Parathyroid adenoma (tissue), 2 donors: Measurements from ENCODE around the gene RERE.

ENCODE experiments used
- H2AFZ ChIP-seq: fragments of 300-600 bp; sonication (generic); one replicate; pipeline ENCODE4 v1.7.0; 2017; ENCODE audit warnings: antibody characterized with exemption, mild to moderate bottlenecking
- H3K27ac ChIP-seq: fragments of 300-600 bp; sonication (generic); one replicate; pipeline ENCODE4 v1.7.0; 2017
- H3K27me3 ChIP-seq: fragments of 300-600 bp; sonication (generic); one replicate; pipeline ENCODE4 v1.7.0; 2017; ENCODE audit warnings: low read length; ENCODE audit not compliant: control insufficient read depth, insufficient read depth
- H3K36me3 ChIP-seq: fragments of 300-600 bp; sonication (generic); one replicate; pipeline ENCODE4 v1.7.0; 2017; ENCODE audit warnings: low read length; ENCODE audit not compliant: control insufficient read depth, insufficient read depth
- H3K4me1 ChIP-seq: fragments of 300-600 bp; sonication (generic); one replicate; pipeline ENCODE4 v1.7.0; 2017; ENCODE audit warnings: control low read depth
- H3K4me2 ChIP-seq: fragments of 300-600 bp; sonication (generic); one replicate; pipeline ENCODE4 v1.7.0; 2017; ENCODE audit warnings: low read length
- H3K4me3 ChIP-seq: fragments of 300-600 bp; sonication (generic); one replicate; pipeline ENCODE4 v1.7.0; 2017; ENCODE audit warnings: low read depth, low read length
- H3K79me2 ChIP-seq: fragments of 300-600 bp; sonication (generic); one replicate; pipeline ENCODE4 v1.7.0; 2017; ENCODE audit warnings: control low read depth
- H3K9ac ChIP-seq: fragments of 300-600 bp; sonication (generic); one replicate; pipeline ENCODE4 v1.7.0; 2017; ENCODE audit warnings: mild to moderate bottlenecking
- H3K9me3 ChIP-seq: fragments of 300-600 bp; sonication (generic); one replicate; pipeline ENCODE4 v1.7.0; 2017; ENCODE audit warnings: low read length; ENCODE audit not compliant: control insufficient read depth
- CTCF ChIP-seq: fragments of 300-600 bp; sonication (generic); IDR thresholded peaks from one replicate; pipeline ENCODE4 v1.7.0; 2017; ENCODE audit warnings: antibody characterized with exemption, mild to moderate bottlenecking
- donor health status: primary hyperparathyroidism.

Gene RERE

GRCh38 chr1:8552820-8553397, 264.5 kb downstream of the RERE start:
- Histone ChIP-seq H3K9ac (no peak overlapping the region), H3K27me3 (no peaks in the 10 kb centered on the region), H3K4me2 (no peak overlapping the region), H2AFZ (no peak overlapping the region), H3K36me3 (no peaks in the 10 kb centered on the region), H3K9me3 (no peaks in the 10 kb centered on the region), H3K27ac (no peak overlapping the region), H3K4me1 (no peaks in the 10 kb centered on the region), H3K79me2 (peaks cover 13% of the 10 kb centered on the region), H3K4me3 (no peak overlapping the region)
- TF ChIP-seq CTCF, result no peak

GRCh38 chr1:8551613-8552489, 265.6 kb downstream of the RERE start:
- Histone ChIP-seq H3K9me3 (no peaks in the 10 kb centered on the region), H3K4me1 (no peaks in the 10 kb centered on the region), H3K4me2 (peak overlapping the region; percentile 13), H3K9ac (no peak overlapping the region), H3K36me3 (no peaks in the 10 kb centered on the region), H3K27me3 (no peaks in the 10 kb centered on the region), H3K4me3 (no peak overlapping the region), H3K27ac (no peak overlapping the region), H3K79me2 (peaks cover 13% of the 10 kb centered on the region), H2AFZ (no peak overlapping the region)
- no peak for TF ChIP-seq CTCF

- H3K36me3 ChIP-seq, result no peaks in the 10 kb centered on the region
- no peaks in the 10 kb centered on the region for H3K4me1 ChIP-seq
- H2AFZ ChIP-seq, result no peak overlapping the region
- no peaks in the 10 kb centered on the region for H3K27me3 ChIP-seq
- H3K27ac ChIP-seq, result no peak overlapping the region
- H3K9ac ChIP-seq, result no peak overlapping the region
- no peak overlapping the region for H3K4me3 ChIP-seq
- H3K79me2 ChIP-seq, result peaks cover 13% of the 10 kb centered on the region
- H3K9me3 ChIP-seq, result no peaks in the 10 kb centered on the region
- no peak overlapping the region for H3K4me2 ChIP-seq
- no peak for TF ChIP-seq CTCF
Observed at GRCh38 chr1:8551057-8551456, 266.4 kb downstream of the RERE start.

GRCh38 chr1:8547791-8548190, 269.6 kb downstream of the RERE start:
- Histone ChIP-seq H3K27ac (no peak overlapping the region), H3K9ac (no peak overlapping the region), H3K4me1 (no peaks in the 10 kb centered on the region), H3K79me2 (peaks cover 7% of the 10 kb centered on the region), H3K4me2 (no peak overlapping the region), H3K27me3 (no peaks in the 10 kb centered on the region), H3K9me3 (no peaks in the 10 kb centered on the region), H3K4me3 (no peak overlapping the region), H2AFZ (no peak overlapping the region), H3K36me3 (no peaks in the 10 kb centered on the region)
- no peak for TF ChIP-seq CTCF
